GM21619 (cell line): Measurements from ENCODE around the gene DHFR2.
"Not testable (repeated sequence)": the region's sequence is repeated elsewhere in the genome, so short reads cannot be mapped to it uniquely, and the experiment has no call there.

Experiments
- ATAC-seq: cut with Tn5 transposase; IDR thresholded peaks from one replicate; pipeline ENCODE4 v1.9.1; 2021; ENCODE audit not compliant: unreplicated experiment

The DHFR2 gene

GRCh38 chr3:94062513-94063404, at the start of gene DHFR2, which contains the start of gene NSUN3:
Gene DHFR2 (minus strand): TSS chr3:94062916. CDS start chr3:94061511, 1,405 bp downstream.
Gene NSUN3 (plus strand): TSS chr3:94063061. CDS start chr3:94063127, 66 bp downstream.
- peak; percentile 91 for ATAC-seq

GRCh38 chr3:94110854-94111253, 48.1 kb upstream of the DHFR2 start:
- ATAC-seq: no peak

- not testable (repeated sequence) for ATAC-seq
Measured at GRCh38 chr3:94110232-94110631, 47.5 kb upstream of the DHFR2 start.

- ATAC-seq: no peak
Measured at GRCh38 chr3:94106268-94106667, 43.6 kb upstream of the DHFR2 start.

GRCh38 chr3:94101860-94102259, 39.1 kb upstream of the DHFR2 start:
- no peak for ATAC-seq

- ATAC-seq: no peak
Measured at GRCh38 chr3:94099311-94099710, 36.6 kb upstream of the DHFR2 start.

GRCh38 chr3:94098452-94098851, 35.7 kb upstream of the DHFR2 start:
- ATAC-seq: no peak

- ATAC-seq: no peak
Measured at GRCh38 chr3:94095111-94095510, 32.4 kb upstream of the DHFR2 start.

GRCh38 chr3:94093151-94093550, 30.4 kb upstream of the DHFR2 start:
- no peak for ATAC-seq

GRCh38 chr3:94092086-94092485, 29.4 kb upstream of the DHFR2 start:
- no peak for ATAC-seq

GRCh38 chr3:94089126-94089525, 26.4 kb upstream of the DHFR2 start:
- ATAC-seq: no peak

- peak; percentile 74 for ATAC-seq
Measured at GRCh38 chr3:94083261-94083660, 20.5 kb upstream of the DHFR2 start.

- ATAC-seq: no peak
Measured at GRCh38 chr3:94082391-94082937, 19.7 kb upstream of the DHFR2 start.

- ATAC-seq: no peak
Measured at GRCh38 chr3:94081884-94082283, 19.2 kb upstream of the DHFR2 start.

GRCh38 chr3:94080552-94080951, 17.8 kb upstream of the DHFR2 start:
- ATAC-seq: not testable (repeated sequence)

- ATAC-seq: no peak
Measured at GRCh38 chr3:94076055-94076454, 13.3 kb upstream of the DHFR2 start.

- peak; percentile 85 for ATAC-seq
Measured at GRCh38 chr3:94071713-94072284, 9.1 kb upstream of the DHFR2 start.

GRCh38 chr3:94070341-94070911, 7.7 kb upstream of the DHFR2 start:
- ATAC-seq: peak; percentile 58

GRCh38 chr3:94069194-94069813, 6.6 kb upstream of the DHFR2 start:
- no peak for ATAC-seq

GRCh38 chr3:94066506-94067500, 4.1 kb upstream of the DHFR2 start:
- ATAC-seq: no peak
